Urinary bladder (tissue), 4 donors: ENCODE data around the gene VTI1A. TPM values are rescaled to one million over a fixed set of nuclear protein-coding genes. Genes with fewer than 3 reads are reported as not detected.
"Not testable (repeated sequence)": the region's sequence is repeated elsewhere in the genome, so short reads cannot be mapped to it uniquely, and the experiment has no call there.

Experiments
- DNase-seq: peaks from one replicate; pipeline ENCODE4 v3.0.0-alpha.2; 2015; ENCODE audit errors: extremely low spot score
- H3K27ac ChIP-seq: one replicate; pipeline ENCODE4 v1.5.1; 2013; ENCODE audit warnings: low read depth, mild to moderate bottlenecking, moderate library complexity
- H3K36me3 ChIP-seq: one replicate; pipeline ENCODE4 v1.6.1; 2013; ENCODE audit warnings: mild to moderate bottlenecking, moderate library complexity; ENCODE audit not compliant: insufficient read depth
- H3K4me1 ChIP-seq: one replicate; pipeline ENCODE4 v1.6.1; 2013; ENCODE audit warnings: mild to moderate bottlenecking, moderate library complexity; ENCODE audit not compliant: insufficient read depth
- H3K4me3 ChIP-seq: one replicate; pipeline ENCODE4 v1.5.1; 2013; ENCODE audit warnings: low read depth, low read length
- WGBS: extraction: QIAGEN DNeasy Blood & Tissue Kit; methylation state at CpG from one replicate; pipeline ENCODE4 v1.1.7; 2013; 5-methylcytosine and 5-hydroxymethylcytosine counted together
- polyA plus RNA-seq: library from polyadenylated mRNA; stranded (reverse); fragments of 200-250 nt; gene quantifications from one replicate; pipeline ENCODE4 v1.2.3, GENCODE V29; 2013
- total RNA-seq: library from RNA; depleted of rRNA; stranded (reverse); fragments of >200 nt; gene quantifications from one replicate; pipeline ENCODE4 v1.2.3, GENCODE V29; 2014
- donor health status: healthy with polysubstance abuse.
- donor health status: healthy.

The VTI1A gene
- total and polyA plus RNA-seq, 2 donors = 13.1 to 42.4 TPM

GRCh38 chr10:112465299-112465883 is 18.4 kb downstream of the VTI1A start:
- 97% methylated on average over 3 of the region's 3 CpGs for WGBS
- Histone ChIP-seq H3K4me1 (no peaks in the 10 kb centered on the region), H3K36me3 (no peaks in the 10 kb centered on the region), H3K27ac (no peak overlapping the region), H3K4me3 (no peak overlapping the region)
- no peak for DNase-seq

- no peaks in the 10 kb centered on the region for H3K36me3 ChIP-seq
- H3K27ac ChIP-seq = no peak overlapping the region
- DNase-seq = no peak
- 91% methylated on average over 3 of the region's 3 CpGs for WGBS
- no peaks in the 10 kb centered on the region for H3K4me1 ChIP-seq
- no peak overlapping the region for H3K4me3 ChIP-seq
Observed at GRCh38 chr10:112466802-112467201, 19.8 kb downstream of the VTI1A start.

- H3K36me3 ChIP-seq = no peaks in the 10 kb centered on the region
- H3K4me3 ChIP-seq = no peak overlapping the region
- WGBS = 93% methylated on average over 1 of the region's 1 CpG
- no peaks in the 10 kb centered on the region for H3K4me1 ChIP-seq
- H3K27ac ChIP-seq = no peak overlapping the region
- no peak for DNase-seq
Observed at GRCh38 chr10:112467541-112468075, 20.6 kb downstream of the VTI1A start.

DNA sequence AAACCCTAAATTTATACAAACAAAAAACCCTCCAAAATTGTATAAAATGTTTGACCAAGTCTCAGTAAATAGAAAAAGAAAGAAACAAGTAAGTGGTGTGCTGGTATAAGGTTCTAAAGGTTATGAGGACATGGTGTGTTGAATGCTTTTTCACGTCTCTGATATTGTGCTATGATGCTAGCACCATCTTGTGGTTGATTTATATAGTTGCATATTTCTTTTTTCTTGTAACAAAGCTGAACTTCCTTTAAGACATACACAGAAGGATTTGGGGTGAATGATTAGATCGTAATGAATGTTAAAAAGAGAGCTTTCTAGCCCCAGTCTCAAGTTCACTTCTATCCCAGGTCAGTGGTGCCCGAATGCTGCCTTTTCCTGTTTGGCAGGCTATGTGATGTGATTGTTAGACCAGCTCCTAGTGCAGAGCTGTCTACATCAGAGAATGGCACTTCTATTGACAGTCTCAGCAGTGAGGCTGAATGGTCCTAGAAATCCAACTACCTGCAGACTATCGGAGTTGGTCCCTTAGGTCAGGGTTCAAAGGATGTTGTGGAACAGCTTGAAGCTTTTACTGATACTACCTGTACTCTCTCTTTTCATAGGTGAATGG is 25.0 kb downstream of the VTI1A start:
- Histone ChIP-seq H3K4me1 (no peaks in the 10 kb centered on the region), H3K36me3 (no peaks in the 10 kb centered on the region), H3K4me3 (no peak overlapping the region), H3K27ac (no peak overlapping the region)
- WGBS = 24% methylated on average over 4 of the region's 4 CpGs
- no peak for DNase-seq

DNA sequence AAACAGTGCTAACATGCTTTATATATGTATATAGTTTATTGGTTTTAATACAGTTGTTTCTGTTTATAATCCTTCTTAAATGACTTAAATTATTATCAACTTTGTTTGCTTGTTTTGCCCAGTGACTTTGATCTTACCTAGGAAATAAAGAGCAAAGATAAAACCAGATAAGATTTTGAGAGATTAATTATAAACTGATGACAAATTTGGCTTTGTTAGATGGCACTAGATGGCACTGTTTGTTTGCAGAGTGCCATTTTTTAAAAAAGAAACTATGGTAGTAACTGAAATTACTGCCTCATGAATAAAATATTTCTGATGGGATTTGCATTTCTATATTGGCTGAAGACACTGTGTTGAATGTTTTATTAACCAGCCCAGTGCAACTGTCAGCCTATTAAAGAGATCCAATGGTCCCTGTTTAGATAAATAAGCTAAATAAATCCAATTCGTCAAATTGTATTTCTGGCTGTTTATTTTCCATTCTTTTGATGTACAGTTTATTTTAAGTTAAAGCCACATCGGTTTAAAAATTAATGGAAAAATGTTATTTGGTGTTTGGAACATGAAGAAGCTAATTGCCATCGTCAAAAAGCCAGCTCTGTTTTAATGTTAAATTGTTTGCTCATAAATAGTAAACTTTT is 28.7 kb downstream of the VTI1A start:
- WGBS = 54% methylated on average over 3 of the region's 3 CpGs
- no peak for DNase-seq
- no peaks in the 10 kb centered on the region for H3K36me3 ChIP-seq
- no peak overlapping the region for H3K27ac ChIP-seq
- no peak overlapping the region for H3K4me3 ChIP-seq
- no peaks in the 10 kb centered on the region for H3K4me1 ChIP-seq

DNA sequence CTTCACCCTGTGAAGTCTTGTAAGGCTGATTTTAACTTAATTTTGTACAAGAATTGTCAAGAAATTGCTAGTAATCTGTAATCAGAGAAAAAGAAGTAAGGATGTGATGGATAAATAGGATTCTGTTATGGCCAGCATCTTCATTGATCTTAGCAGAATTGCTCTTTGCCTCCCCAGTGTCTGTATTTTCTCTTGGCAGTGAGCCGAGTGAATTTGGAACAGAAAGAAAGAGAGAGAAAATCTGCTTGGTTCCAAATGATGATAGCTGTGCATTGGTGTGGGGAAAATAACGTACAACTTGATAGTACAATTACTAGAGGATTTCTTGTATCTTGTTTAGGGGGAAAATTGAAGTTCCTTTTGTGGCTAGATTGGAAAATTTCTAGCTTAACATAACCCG is 34.6 kb downstream of the VTI1A start:
- 78% methylated on average over 3 of the region's 3 CpGs for WGBS
- Histone ChIP-seq H3K4me3 (no peak overlapping the region), H3K4me1 (no peaks in the 10 kb centered on the region), H3K27ac (no peak overlapping the region), H3K36me3 (no peaks in the 10 kb centered on the region)
- no peak for DNase-seq

DNA sequence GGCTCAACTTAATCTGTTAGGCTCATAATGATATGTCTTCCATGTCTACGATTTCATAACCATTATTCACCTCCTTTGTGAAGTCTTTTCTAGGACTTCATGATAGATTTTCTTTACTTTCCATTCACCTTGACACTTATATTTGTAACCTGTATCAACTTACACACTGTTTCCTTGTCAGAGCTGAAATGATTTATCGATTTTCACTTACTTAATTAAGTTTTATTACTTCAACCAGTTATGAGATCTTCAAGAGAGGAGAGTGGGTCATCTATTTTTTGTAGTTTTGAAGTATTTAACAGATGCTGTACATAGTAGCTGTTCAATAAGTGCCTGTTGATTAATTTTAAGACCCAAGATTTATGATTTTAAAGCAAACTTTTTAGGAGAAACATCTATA is 37.4 kb downstream of the VTI1A start:
- 93% methylated on average over 2 of the region's 2 CpGs for WGBS
- DNase-seq = no peak
- Histone ChIP-seq H3K4me1 (no peaks in the 10 kb centered on the region), H3K4me3 (no peak overlapping the region), H3K27ac (no peak overlapping the region), H3K36me3 (no peaks in the 10 kb centered on the region)

GRCh38 chr10:112487964-112488363 is 40.9 kb downstream of the VTI1A start:
- no peak for DNase-seq
- H3K27ac ChIP-seq = no peak overlapping the region
- peaks cover 2% of the 10 kb centered on the region for H3K4me1 ChIP-seq
- no peaks in the 10 kb centered on the region for H3K36me3 ChIP-seq
- no peak overlapping the region for H3K4me3 ChIP-seq

DNA sequence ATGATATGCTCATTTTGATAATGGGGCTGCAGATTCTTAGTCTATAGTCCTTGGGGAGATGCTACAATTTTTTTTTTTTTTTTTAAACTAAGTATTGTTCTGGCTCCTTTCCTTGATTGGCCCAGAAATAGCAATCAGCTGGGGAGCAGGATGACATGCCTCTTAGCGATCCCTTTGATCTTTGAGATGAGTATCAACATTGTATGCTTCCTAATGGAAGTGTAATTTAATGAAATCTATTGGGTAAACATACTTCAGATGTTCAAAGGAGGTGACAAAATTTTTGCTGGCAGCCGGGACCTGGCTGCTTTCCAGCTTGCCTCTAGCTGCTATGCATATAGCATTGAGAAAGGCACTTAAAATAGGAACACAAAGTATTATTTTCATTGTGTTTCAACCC is 43.5 kb downstream of the VTI1A start:
- Histone ChIP-seq H3K27ac (no peak overlapping the region), H3K4me1 (peaks cover 2% of the 10 kb centered on the region), H3K36me3 (no peaks in the 10 kb centered on the region), H3K4me3 (no peak overlapping the region)
- no peak for DNase-seq
- WGBS = 41% methylated on average over 2 of the region's 2 CpGs

- Histone ChIP-seq H3K36me3 (no peaks in the 10 kb centered on the region), H3K4me3 (no peak overlapping the region), H3K4me1 (peaks cover 2% of the 10 kb centered on the region), H3K27ac (no peak overlapping the region)
- DNase-seq = no peak
Observed at GRCh38 chr10:112491144-112491543, 44.1 kb downstream of the VTI1A start.

GRCh38 chr10:112492736-112493135 is 45.7 kb downstream of the VTI1A start:
- DNase-seq = no peak
- Histone ChIP-seq H3K36me3 (no peaks in the 10 kb centered on the region), H3K4me3 (no peak overlapping the region), H3K27ac (no peak overlapping the region), H3K4me1 (peaks cover 2% of the 10 kb centered on the region)
- 98% methylated on average over 6 of the region's 6 CpGs for WGBS

DNA sequence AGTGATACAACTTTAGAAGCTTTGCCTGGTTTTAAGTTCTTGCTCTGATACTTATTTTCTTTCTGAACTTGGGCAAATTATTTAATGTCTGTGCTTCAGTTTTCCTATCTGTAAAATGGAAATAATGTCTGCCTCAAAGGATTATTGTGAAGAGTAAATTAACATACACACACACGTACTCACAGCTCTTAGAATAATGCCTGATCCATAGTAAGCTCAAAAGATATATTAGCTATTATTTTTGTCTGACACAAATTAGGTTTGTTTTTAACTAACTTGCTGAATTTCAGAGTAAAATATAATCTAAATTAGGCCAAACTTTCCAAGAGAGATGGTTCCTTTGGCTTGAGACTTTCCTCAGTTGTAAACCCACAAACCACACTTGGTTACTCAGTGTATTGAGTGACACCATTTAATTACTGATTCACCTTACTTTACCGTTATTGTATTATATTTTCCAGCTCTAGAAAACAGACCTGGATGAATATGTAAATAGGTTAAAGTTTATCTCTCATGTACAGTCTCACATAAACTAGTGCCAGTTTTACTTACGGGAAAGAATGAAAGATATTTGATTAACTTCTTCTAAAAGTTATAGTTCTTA is 50.4 kb downstream of the VTI1A start:
- no peak for DNase-seq
- no peak overlapping the region for H3K27ac ChIP-seq
- WGBS = 85% methylated on average over 3 of the region's 3 CpGs

GRCh38 chr10:112498806-112499205 is 51.8 kb downstream of the VTI1A start:
- Histone ChIP-seq H3K4me1 (no peaks in the 10 kb centered on the region), H3K4me3 (no peak overlapping the region), H3K27ac (no peak overlapping the region), H3K36me3 (no peaks in the 10 kb centered on the region)
- WGBS = 88% methylated on average over 1 of the region's 1 CpG
- DNase-seq = no peak

More for the DNA sequence above, 50.4 kb downstream of the VTI1A start:
- Histone ChIP-seq H3K36me3 (no peaks in the 10 kb centered on the region), H3K4me3 (no peak overlapping the region), H3K4me1 (no peaks in the 10 kb centered on the region)

DNA sequence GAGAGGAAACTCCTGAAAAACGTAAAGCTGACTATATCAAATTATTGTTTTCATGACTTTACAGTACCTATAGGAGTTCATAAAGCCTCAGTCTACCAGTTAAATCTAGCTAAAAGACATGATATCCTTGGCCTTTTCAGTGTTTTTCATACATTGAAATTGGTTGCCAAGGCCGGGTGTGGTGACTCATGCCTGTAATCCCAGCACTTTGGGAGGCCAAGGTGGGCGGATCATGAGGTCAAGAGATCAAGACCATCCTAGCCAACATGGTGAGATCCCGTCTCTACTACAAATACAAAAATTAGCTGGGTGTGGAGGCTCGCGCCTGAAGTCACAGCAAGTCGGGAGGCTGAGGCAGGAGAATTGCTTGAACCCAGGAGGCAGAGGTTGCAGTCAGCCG is 53.0 kb downstream of the VTI1A start:
- not testable (repeated sequence) for H3K36me3 ChIP-seq, H3K4me1 ChIP-seq, DNase-seq, H3K27ac ChIP-seq, H3K4me3 ChIP-seq
- WGBS = 94% methylated on average over 8 of the region's 8 CpGs
